Rectal smooth muscle tissue (tissue), 1 donor: Measurements from ENCODE around the gene TRA2B.
A peak's percentile ranks its signal among the peaks of the same experiment; 100 is the strongest.

ENCODE experiments used
- H3K27ac ChIP-seq: one replicate; pipeline ENCODE4 v1.7.0; 2013; ENCODE audit warnings: low read depth, low read length, inconsistent platforms
- H3K27me3 ChIP-seq: one replicate; pipeline ENCODE4 v1.7.0; 2013; ENCODE audit warnings: low read length; ENCODE audit not compliant: control insufficient read depth, insufficient read depth
- H3K36me3 ChIP-seq: one replicate; pipeline ENCODE4 v1.7.0; 2013; ENCODE audit warnings: low read length; ENCODE audit not compliant: control insufficient read depth, insufficient read depth
- H3K4me1 ChIP-seq: one replicate; pipeline ENCODE4 v1.7.0; 2013; ENCODE audit warnings: low read length; ENCODE audit not compliant: control insufficient read depth, insufficient read depth
- H3K4me3 ChIP-seq: one replicate; pipeline ENCODE4 v1.7.0; 2013; ENCODE audit warnings: low read length
- H3K9ac ChIP-seq: one replicate; pipeline ENCODE4 v1.7.0; 2013; ENCODE audit warnings: low read length

The TRA2B gene

DNA sequence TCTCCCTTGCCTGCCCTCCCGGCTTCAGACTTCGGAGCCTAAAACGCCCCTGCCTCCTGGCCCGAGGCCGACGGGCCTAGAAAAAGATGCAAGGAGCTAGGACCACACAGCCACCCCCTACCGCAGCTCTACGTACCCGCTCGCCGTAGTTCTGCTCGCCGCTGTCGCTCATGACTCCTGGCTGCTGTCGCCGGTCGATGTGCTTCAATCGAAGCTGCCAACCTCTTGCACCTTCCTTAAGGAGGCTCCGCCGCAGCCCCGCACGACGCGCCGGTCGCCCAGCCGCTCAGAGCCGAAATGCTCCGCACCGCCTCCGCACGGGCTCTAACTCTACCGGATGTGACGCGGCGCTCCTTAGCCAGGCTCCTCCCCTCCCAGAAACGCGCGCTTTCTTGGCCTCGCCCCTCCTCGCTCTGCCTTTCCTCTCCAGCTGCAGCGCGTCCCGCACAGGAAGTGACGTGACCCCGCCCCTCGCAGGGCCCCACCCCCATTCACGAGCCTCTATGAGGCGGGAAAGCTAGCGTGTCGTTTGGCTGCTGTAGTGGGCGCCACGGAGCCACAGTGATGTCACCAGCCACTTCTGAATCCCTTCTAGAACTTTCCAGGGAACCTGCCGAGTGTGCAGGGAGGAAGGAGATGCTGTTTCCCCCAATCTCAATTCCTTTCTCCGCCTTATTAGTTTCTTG is at the start of gene TRA2B:
TRA2B (minus strand) TSS at position 326 of the 686 bp plus-strand sequence; CDS start at position 172, 154 bp downstream.
- Histone ChIP-seq H3K27ac (peak within 1 kb of the TSS; percentile 100), H3K9ac (peak within 1 kb of the TSS; percentile 100), H3K27me3 (no peaks in the 10 kb centered on the region), H3K36me3 (peaks cover 4% of the 10 kb centered on the region), H3K4me1 (peaks cover 10% of the 10 kb centered on the region), H3K4me3 (peak within 1 kb of the TSS; percentile 100)

DNA sequence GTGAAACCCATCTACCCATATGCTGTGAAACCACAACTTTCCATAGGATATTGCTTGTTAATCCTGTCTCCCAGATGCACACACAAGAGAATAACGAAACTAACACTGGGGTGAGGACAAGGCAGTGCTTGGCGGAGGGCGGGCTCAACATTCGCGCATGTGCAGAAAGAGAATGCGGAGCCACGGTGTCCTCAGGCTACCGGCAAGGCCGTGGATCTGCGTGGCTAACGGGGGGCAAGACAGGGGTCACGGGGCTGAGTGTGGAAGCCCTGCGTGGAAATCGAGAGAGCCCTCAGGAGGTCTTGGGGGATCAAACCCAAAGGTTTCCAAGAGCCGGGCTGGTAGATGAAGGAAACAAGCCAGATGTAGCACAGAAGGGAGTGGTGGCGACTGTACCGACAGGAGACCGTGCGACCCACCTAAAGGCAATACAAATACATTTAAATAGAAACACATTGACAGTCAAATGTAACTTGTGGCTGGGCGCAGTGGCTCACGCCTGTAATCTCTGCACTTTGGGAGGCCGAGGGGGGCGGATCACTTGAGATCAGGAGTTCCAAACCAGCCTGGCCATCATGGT is 48.5 kb upstream of the TRA2B start:
- Histone ChIP-seq H3K36me3 (no peaks in the 10 kb centered on the region), H3K4me3 (no peak overlapping the region), H3K27ac (no peak overlapping the region), H3K9ac (no peak overlapping the region), H3K4me1 (no peaks in the 10 kb centered on the region), H3K27me3 (no peaks in the 10 kb centered on the region)

DNA sequence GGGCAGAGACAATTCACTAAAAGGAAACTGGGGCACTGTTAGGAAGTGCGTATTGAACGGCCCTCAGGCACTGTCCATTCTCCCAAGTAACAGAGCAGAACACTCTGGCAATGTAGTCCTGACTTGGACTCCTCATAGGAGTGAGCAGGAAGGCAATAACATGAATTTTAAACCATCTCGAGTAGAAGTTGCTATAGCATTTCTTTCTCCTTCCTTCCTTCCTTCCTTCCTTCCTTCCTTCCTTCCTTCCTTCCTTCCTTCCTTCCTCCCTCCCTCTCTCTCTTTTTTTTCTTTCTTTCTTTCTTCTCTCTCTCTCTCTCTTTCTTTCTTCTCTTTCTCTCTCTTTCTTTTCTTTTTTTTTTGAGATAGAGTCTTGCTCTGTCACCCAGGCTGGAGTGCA is 46.4 kb upstream of the TRA2B start:
- Histone ChIP-seq H3K9ac (no peak overlapping the region), H3K4me1 (no peaks in the 10 kb centered on the region), H3K36me3 (no peaks in the 10 kb centered on the region), H3K4me3 (no peak overlapping the region), H3K27ac (no peak overlapping the region), H3K27me3 (no peaks in the 10 kb centered on the region)

DNA sequence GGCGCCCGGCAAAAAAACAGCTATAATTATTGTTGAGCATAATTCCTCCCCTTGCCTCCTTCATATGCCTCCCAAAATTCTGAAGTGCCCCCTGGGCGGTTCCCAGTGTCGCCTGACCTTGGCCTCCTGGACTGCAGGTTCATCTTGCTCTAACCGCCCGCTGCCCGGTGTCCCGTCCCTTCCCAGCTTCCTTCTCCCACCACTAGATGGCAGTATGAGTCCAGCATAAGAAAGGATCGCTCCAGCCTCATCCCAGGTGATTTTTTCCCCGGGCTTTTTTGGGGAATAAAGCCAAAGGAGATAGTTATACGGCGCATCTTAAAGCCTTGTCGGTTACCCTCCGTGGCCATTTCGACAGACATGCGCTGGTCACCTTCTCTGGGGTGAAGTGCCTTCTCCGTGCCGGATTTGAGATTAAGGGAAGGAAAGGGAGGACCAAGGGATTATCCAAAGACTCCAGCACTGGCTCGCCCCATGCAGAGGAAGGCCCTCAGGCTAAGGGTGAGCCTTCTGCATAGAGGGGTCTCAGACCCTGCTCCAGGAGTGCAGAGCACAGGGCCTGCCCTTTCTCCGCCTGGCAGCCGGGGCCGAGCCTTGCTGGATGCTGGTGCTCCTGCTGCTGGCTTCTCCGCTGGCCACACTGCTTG is 45.8 kb upstream of the TRA2B start:
- Histone ChIP-seq H3K27me3 (no peaks in the 10 kb centered on the region), H3K9ac (no peak overlapping the region), H3K4me3 (no peak overlapping the region), H3K4me1 (no peaks in the 10 kb centered on the region), H3K27ac (no peak overlapping the region), H3K36me3 (no peaks in the 10 kb centered on the region)

DNA sequence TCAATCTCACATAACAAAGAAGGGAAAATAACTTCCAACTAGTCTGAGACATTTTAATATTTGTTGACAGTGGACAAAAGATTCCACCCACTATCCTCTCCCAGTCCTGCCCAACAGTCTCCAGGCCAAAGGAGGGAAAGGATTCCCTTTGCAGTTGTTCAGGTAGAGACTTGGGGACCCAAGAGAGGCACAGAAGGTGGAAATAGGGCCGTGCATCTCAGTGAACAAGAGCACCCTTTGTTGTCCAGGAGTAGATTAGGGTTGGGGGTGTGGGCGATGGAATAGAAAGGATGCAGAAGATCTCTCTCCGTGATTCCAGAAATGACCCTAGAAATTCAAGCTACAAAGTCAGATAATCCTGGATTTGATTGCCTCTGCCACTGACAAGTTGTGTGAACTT is 44.8 kb upstream of the TRA2B start:
- H3K27ac ChIP-seq, result no peak overlapping the region
- no peak overlapping the region for H3K9ac ChIP-seq
- H3K36me3 ChIP-seq, result no peaks in the 10 kb centered on the region
- no peaks in the 10 kb centered on the region for H3K27me3 ChIP-seq
- H3K4me1 ChIP-seq, result no peaks in the 10 kb centered on the region
- H3K4me3 ChIP-seq, result no peak overlapping the region

DNA sequence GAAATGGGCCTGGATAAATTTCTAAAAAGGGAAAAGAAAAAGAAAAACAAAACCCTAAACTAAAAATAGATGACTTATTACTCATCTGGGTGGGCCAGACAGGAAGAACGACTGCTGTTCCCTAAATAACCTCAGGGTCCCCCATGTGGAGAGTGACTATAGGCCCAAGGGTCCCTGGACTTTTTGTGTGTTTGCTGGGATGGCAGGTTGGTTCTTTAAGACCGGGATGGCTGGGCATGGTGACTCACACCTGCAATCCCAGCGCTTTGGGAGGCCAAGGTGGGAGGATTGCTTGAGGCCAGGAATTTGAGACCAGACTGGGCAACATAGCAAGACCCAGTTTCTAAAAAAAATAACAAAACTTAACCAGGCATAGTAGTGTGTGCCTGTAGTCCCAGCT is 43.8 kb upstream of the TRA2B start:
- Histone ChIP-seq H3K27ac (no peak overlapping the region), H3K4me1 (no peaks in the 10 kb centered on the region)

DNA sequence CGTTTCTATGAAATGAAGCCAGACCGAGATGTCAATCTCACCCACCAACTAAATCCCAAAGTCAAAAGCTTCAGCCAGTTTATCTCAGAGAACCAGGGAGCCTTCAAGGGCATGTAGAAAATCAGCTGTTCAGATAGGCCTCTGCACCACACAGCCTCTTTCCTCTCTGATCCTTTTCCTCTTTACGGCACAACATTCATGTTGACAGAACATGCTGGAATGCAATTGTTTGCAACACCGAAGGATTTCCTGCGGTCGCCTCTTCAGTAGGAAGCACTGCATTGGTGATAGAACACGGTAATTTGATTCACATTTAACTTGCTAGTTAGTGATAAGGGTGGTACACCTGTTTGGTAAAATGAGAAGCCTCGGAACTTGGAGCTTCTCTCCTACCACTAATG is 41.9 kb upstream of the TRA2B start:
- H3K27me3 ChIP-seq, result no peaks in the 10 kb centered on the region
- H3K4me1 ChIP-seq, result no peaks in the 10 kb centered on the region
- H3K4me3 ChIP-seq, result no peak overlapping the region
- no peaks in the 10 kb centered on the region for H3K36me3 ChIP-seq
- H3K27ac ChIP-seq, result no peak overlapping the region
- no peak overlapping the region for H3K9ac ChIP-seq

More for the DNA sequence above, 43.8 kb upstream of the TRA2B start:
- H3K9ac ChIP-seq, result no peak overlapping the region
- H3K36me3 ChIP-seq, result no peaks in the 10 kb centered on the region
- no peaks in the 10 kb centered on the region for H3K27me3 ChIP-seq
- H3K4me3 ChIP-seq, result no peak overlapping the region

DNA sequence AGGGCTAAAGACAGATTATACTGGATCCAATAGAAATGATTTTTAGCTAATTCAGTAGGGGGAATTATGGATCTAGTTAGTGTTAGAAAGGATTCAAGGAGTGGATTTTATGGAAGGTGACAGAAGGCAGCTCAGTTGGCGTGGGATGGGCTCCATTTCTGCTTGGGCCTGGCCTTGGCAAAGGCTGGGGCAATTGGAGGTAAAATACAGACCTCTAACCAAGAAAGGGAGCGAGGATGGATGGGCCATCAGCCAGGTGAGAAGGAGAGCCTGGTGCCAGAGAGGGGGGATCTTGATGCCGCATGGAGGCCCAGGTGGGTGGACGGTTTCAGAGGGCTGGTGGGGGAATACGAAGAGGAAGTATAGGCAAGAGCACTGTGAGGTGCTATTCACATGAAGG is 40.7 kb upstream of the TRA2B start:
- Histone ChIP-seq H3K27ac (no peak overlapping the region), H3K9ac (no peak overlapping the region), H3K27me3 (no peaks in the 10 kb centered on the region), H3K36me3 (no peaks in the 10 kb centered on the region), H3K4me1 (no peaks in the 10 kb centered on the region), H3K4me3 (no peak overlapping the region)

DNA sequence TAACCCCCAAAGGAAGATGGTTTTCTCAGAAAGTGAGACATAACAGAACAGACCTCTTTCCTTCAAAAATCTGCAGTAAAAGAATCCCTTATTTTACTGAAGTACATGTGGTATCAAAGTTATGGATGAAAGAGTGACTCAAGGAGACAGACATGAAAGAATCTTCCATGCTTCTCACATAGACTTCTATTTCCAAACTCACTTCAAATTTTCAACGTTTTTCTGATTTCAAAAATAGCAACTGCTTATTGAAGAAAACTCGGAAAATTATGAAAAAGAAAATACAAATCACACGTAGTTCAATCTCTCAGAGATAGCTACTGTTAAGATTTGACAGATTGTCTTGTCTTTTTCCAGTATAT is 39.8 kb upstream of the TRA2B start:
- no peaks in the 10 kb centered on the region for H3K36me3 ChIP-seq
- no peaks in the 10 kb centered on the region for H3K4me1 ChIP-seq
- H3K27ac ChIP-seq, result no peak overlapping the region
- no peak overlapping the region for H3K9ac ChIP-seq
- H3K4me3 ChIP-seq, result no peak overlapping the region
- no peaks in the 10 kb centered on the region for H3K27me3 ChIP-seq

DNA sequence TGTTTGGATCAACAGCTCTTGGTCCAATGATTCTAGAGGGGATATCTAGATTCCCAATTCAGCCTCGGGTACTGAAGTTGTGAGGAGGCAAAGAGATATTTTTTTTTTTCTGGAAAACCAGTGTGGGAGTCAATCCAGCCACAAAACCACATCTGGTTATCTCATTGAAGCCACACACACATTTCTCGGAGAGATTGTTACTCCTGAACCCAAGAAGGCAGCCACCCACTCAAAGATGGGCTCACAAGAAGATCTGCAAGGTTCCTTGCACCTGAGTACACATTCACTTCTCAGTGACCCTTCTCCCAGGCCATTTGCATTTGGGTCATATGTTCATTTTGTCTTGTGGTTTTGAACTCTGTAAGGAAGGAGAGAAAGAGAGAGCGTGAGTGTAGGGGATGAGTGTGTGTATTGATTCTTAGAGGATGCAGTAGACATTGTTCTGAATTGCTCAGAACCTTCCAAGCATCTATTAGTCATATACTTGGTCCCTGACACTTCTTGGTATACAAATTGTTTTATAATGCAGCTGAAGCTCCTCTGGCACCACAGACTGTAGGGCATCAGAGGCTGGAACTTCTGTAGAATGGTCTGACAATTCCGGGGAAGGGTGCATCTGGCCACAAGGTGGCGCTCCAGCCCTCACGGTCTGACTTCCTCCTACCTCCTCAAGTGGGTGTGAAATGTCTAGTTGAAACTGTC is 39.3 kb upstream of the TRA2B start:
- H3K36me3 ChIP-seq, result no peaks in the 10 kb centered on the region
- H3K27ac ChIP-seq, result no peak overlapping the region
- H3K4me3 ChIP-seq, result no peak overlapping the region
- H3K4me1 ChIP-seq, result no peaks in the 10 kb centered on the region
- no peak overlapping the region for H3K9ac ChIP-seq
- no peaks in the 10 kb centered on the region for H3K27me3 ChIP-seq

DNA sequence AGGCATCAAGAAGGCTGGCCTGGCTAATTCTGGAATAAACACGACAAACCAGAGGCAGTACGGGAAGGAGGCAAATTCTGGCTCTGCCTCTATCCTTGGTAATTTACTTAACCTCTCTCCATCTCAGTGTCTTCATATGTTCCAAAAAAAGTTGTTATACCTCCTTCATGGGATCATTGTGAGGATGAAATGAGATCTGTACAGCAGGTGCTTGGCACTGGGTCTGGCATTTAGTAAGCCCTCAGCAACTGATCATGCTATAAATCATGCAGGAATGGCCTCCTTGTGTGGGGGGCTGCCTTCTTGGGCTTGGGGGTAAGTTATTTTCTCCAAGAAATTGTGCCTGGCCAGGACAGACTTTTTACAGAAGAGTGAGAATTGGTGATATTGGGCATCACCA is 38.3 kb upstream of the TRA2B start:
- H3K4me1 ChIP-seq, result no peaks in the 10 kb centered on the region
- H3K4me3 ChIP-seq, result no peak overlapping the region
- no peaks in the 10 kb centered on the region for H3K36me3 ChIP-seq

DNA sequence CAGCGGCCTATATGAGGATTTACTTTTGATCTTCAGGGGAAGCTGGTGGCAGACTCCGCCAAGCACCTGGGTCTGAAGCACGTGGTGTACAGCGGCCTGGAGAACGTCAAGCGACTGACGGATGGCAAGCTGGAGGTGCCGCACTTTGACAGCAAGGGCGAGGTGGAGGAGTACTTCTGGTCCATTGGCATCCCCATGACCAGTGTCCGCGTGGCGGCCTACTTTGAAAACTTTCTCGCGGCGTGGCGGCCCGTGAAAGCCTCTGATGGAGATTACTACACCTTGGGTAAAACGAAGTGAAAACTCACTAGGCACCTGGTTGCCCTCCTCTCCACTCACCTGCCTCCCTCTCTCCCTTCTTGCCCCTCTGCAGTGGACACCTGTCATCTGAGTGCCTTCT is 33.8 kb upstream of the TRA2B start:
- no peaks in the 10 kb centered on the region for H3K27me3 ChIP-seq
- H3K9ac ChIP-seq, result no peak overlapping the region
- H3K36me3 ChIP-seq, result no peaks in the 10 kb centered on the region
- no peak overlapping the region for H3K4me3 ChIP-seq
- H3K4me1 ChIP-seq, result no peaks in the 10 kb centered on the region
- H3K27ac ChIP-seq, result no peak overlapping the region

More for the DNA sequence above, 38.3 kb upstream of the TRA2B start:
- no peak overlapping the region for H3K27ac ChIP-seq
- H3K9ac ChIP-seq, result no peak overlapping the region
- H3K27me3 ChIP-seq, result no peaks in the 10 kb centered on the region
